GM12892 (cell line): Measurements from ENCODE around the gene LRPPRC.

Experiments
- DNase-seq: peaks from one replicate; pipeline ENCODE4 v3.0.0; 2011; ENCODE audit not compliant: insufficient read length
- FAIRE-seq: peaks from 2 replicates; lab custom pipeline; 2011; peaks lifted over from hg19 to GRCh38; lab: Jason Lieb, UNC
- POLR2A ChIP-seq: IDR thresholded peaks from 2 replicates; pipeline ENCODE4 v1.6.1; 2011; ENCODE audit warnings: low read depth, low read length, control low read depth
- POLR2AphosphoS5 ChIP-seq: IDR thresholded peaks from 2 replicates; pipeline ENCODE4 v1.6.1; 2011; ENCODE audit warnings: low read depth, low read length, control low read depth
- TAF1 ChIP-seq: IDR thresholded peaks from 2 replicates; pipeline ENCODE4 v1.6.1; 2011; ENCODE audit warnings: low read depth, mild to moderate bottlenecking, control low read depth, low read length, borderline replicate concordance

Gene LRPPRC

GRCh38 chr2:43851011-43851980 is 144.5 kb downstream of the LRPPRC start:
- DNase-seq (no peak), FAIRE-seq (no peak)
- no peak for TF ChIP-seq TAF1
- no peak for TF ChIP-seq POLR2AphosphoS5
- no peak for TF ChIP-seq POLR2A

- TF ChIP-seq TAF1 (no peak), POLR2A (no peak), POLR2AphosphoS5 (no peak)
- no peak for FAIRE-seq
- DNase-seq, result no peak
Measured at GRCh38 chr2:43848214-43848613, 147.6 kb downstream of the LRPPRC start.

- FAIRE-seq (no peak), DNase-seq (no peak)
- TF ChIP-seq POLR2A (no peak), TAF1 (no peak), POLR2AphosphoS5 (no peak)
Measured at GRCh38 chr2:43846140-43846793, 149.5 kb downstream of the LRPPRC start.

GRCh38 chr2:43845181-43845580 is 150.6 kb downstream of the LRPPRC start:
- TF ChIP-seq TAF1 (no peak), POLR2AphosphoS5 (no peak), POLR2A (no peak)
- DNase-seq (no peak), FAIRE-seq (no peak)

GRCh38 chr2:43842866-43843226 is 152.9 kb downstream of the LRPPRC start:
- TF ChIP-seq POLR2AphosphoS5 (no peak), POLR2A (no peak), TAF1 (no peak)
- FAIRE-seq, result no peak

GRCh38 chr2:43841949-43842865 is 153.6 kb downstream of the LRPPRC start:
- no peak for TF ChIP-seq POLR2AphosphoS5
- TF ChIP-seq POLR2A, result no peak
- no peak for TF ChIP-seq TAF1
- FAIRE-seq (no peak), DNase-seq (no peak)

More at GRCh38 chr2:43842866-43843226, 152.9 kb downstream of the LRPPRC start:
- no peak for DNase-seq

- DNase-seq (no peak), FAIRE-seq (no peak)
- TF ChIP-seq POLR2A, result no peak
- no peak for TF ChIP-seq POLR2AphosphoS5
- no peak for TF ChIP-seq TAF1
Measured at GRCh38 chr2:43840965-43841364, 154.8 kb downstream of the LRPPRC start.

- no peak for FAIRE-seq
- DNase-seq, result no peak
- TF ChIP-seq POLR2A (no peak), POLR2AphosphoS5 (no peak), TAF1 (no peak)
Measured at GRCh38 chr2:43839776-43840564, 155.8 kb downstream of the LRPPRC start.

GRCh38 chr2:43838560-43839267 is 157.1 kb downstream of the LRPPRC start, which contains the start of the genes ABCG5 and ABCG8:
Gene ABCG5 (minus strand): TSS chr2:43838839. CDS start chr2:43838679, 160 bp downstream.
Gene ABCG8 (plus strand): TSS chr2:43838971. CDS start chr2:43839054, 83 bp downstream.
- TF ChIP-seq POLR2A, result no peak
- TF ChIP-seq TAF1, result no peak
- TF ChIP-seq POLR2AphosphoS5, result no peak
- DNase-seq (no peak), FAIRE-seq (no peak)
